Effector memory CD4-positive, alpha-beta T cell (primary cell): ENCODE results near the gene TIMM9.
"Not testable (repeated sequence)": the region's sequence is repeated elsewhere in the genome, so short reads cannot be mapped to it uniquely, and the experiment has no call there.

Experiments
- DNase-seq, 3 donors: peaks; one replicate each; pipeline ENCODE4 v3.0.0-alpha.2; 2020
- H3K27ac ChIP-seq: 2 replicates; pipeline ENCODE4 v1.7.0; 2013; ENCODE audit warnings: mild to moderate bottlenecking, low read length, moderate library complexity; ENCODE audit not compliant: insufficient read depth, poor library complexity, severe bottlenecking
- H3K27me3 ChIP-seq: replicated peaks from 2 replicates; pipeline ENCODE4 v1.7.0; 2013; ENCODE audit warnings: mild to moderate bottlenecking, low read length; ENCODE audit not compliant: insufficient read depth, control insufficient read depth, poor library complexity, severe bottlenecking
- H3K36me3 ChIP-seq: 2 replicates; pipeline ENCODE4 v1.7.0; 2013; ENCODE audit warnings: mild to moderate bottlenecking, low read length, moderate library complexity; ENCODE audit not compliant: control insufficient read depth, insufficient read depth
- H3K4me1 ChIP-seq: 2 replicates; pipeline ENCODE4 v1.7.0; 2013; ENCODE audit warnings: low read length, mild to moderate bottlenecking; ENCODE audit not compliant: control insufficient read depth, insufficient read depth, poor library complexity, severe bottlenecking
- H3K4me3 ChIP-seq: 2 replicates; pipeline ENCODE4 v1.7.0; 2013; ENCODE audit warnings: low read length, low read depth, mild to moderate bottlenecking; ENCODE audit not compliant: insufficient read depth, poor library complexity, severe bottlenecking
- H3K9me3 ChIP-seq: 2 replicates; pipeline ENCODE4 v1.7.0; 2013; ENCODE audit warnings: mild to moderate bottlenecking, low read length, moderate library complexity; ENCODE audit not compliant: control insufficient read depth

Gene TIMM9

DNA sequence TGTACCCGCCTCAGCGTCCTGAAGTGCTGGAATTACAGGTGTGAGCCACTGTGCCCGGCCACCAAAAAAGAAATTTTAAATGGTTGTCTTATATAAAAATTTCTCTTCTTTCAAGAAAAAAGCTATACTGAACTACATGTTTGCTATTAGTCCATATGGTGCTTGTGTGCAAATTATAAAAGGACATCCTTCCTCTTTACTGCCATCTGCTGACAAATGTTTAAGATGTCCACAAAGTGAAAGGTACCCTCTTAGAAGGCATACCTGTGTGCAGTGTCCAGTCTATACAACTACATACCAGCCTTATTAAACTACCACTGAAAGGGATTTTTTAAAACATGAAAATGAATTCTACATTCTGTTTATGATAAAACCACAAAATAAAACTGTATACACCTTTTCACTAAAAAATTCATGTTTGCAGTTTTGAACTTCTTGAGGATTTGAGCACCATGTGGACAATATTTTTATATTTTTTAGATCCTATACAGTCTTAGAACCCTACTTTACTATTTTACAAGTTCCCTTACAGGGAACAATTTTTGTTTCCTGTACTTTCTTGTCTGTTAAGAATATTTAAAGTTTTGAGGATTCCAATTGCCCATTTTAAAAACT, 64.4 kb downstream of the TIMM9 start:
- Histone ChIP-seq H3K9me3 (no peaks in the 10 kb centered on the region), H3K4me3 (no peak overlapping the region), H3K27me3 (no peaks in the 10 kb centered on the region), H3K36me3 (peaks cover 52% of the 10 kb centered on the region), H3K4me1 (no peaks in the 10 kb centered on the region), H3K27ac (no peak overlapping the region)
- DNase-seq, result no peak

DNA sequence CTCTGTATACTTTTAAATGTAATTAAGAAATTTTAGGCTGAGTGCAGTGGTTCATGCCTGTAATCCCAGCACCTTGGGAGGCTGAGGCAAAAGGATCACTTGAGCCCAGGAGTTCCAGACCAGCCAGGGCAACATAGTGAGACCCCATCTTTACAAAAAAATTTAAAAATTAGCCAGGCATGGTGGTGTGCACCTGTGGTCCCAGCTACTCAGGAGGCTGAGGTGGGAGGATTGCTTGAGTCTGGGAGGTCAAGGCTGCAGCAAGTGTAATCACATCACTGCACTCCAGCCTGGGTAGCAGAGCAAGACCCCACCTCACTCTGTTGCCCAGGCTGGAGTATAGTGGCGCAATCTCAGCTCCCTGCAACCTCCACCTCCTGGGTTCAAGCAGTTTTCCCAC, 65.1 kb downstream of the TIMM9 start:
- not testable (repeated sequence) for H3K27ac ChIP-seq, H3K9me3 ChIP-seq, H3K4me3 ChIP-seq, H3K27me3 ChIP-seq, DNase-seq, H3K4me1 ChIP-seq
- H3K36me3 ChIP-seq, result peaks cover 45% of the 10 kb centered on the region
